ES-I3 (cell line): ENCODE data around the gene TUBGCP2.

Experiments
- H3K36me3 ChIP-seq: 2 replicates; pipeline ENCODE4 v1.6.1; 2013; ENCODE audit warnings: mild to moderate bottlenecking, low read length, control low read depth, moderate library complexity; ENCODE audit not compliant: insufficient read depth
- H3K4me1 ChIP-seq: 2 replicates; pipeline ENCODE4 v1.6.1; 2013; ENCODE audit warnings: mild to moderate bottlenecking, control low read depth, low read length; ENCODE audit not compliant: insufficient read depth
- H3K9ac ChIP-seq: 2 replicates; pipeline ENCODE4 v1.6.1; 2013; ENCODE audit warnings: low read depth, mild to moderate bottlenecking, low read length, moderate library complexity
- H3K9me3 ChIP-seq: 2 replicates; pipeline ENCODE4 v1.6.1; 2013; ENCODE audit warnings: mild to moderate bottlenecking, low read length, moderate library complexity; ENCODE audit not compliant: control insufficient read depth, insufficient read depth

TUBGCP2 gene

GRCh38 chr10:133289761-133290160 is 18.9 kb downstream of the TUBGCP2 start:
- Histone ChIP-seq H3K36me3 (peaks cover 13% of the 10 kb centered on the region), H3K9me3 (no peaks in the 10 kb centered on the region), H3K4me1 (no peaks in the 10 kb centered on the region), H3K9ac (no peak overlapping the region)

- Histone ChIP-seq H3K9me3 (no peaks in the 10 kb centered on the region), H3K36me3 (peaks cover 13% of the 10 kb centered on the region), H3K9ac (no peak overlapping the region), H3K4me1 (no peaks in the 10 kb centered on the region)
Measured at GRCh38 chr10:133287832-133288500, 20.7 kb downstream of the TUBGCP2 start.

GRCh38 chr10:133286366-133286765 is 22.3 kb downstream of the TUBGCP2 start:
- Histone ChIP-seq H3K9me3 (no peaks in the 10 kb centered on the region), H3K4me1 (no peaks in the 10 kb centered on the region), H3K9ac (no peak overlapping the region), H3K36me3 (peaks cover 7% of the 10 kb centered on the region)

- no peaks in the 10 kb centered on the region for H3K9me3 ChIP-seq
- H3K4me1 ChIP-seq: no peaks in the 10 kb centered on the region
- H3K36me3 ChIP-seq: peaks cover 5% of the 10 kb centered on the region
- no peak overlapping the region for H3K9ac ChIP-seq
Measured at GRCh38 chr10:133285217-133285616, 23.5 kb downstream of the TUBGCP2 start.

GRCh38 chr10:133283931-133284330 is 24.7 kb downstream of the TUBGCP2 start:
- Histone ChIP-seq H3K4me1 (no peaks in the 10 kb centered on the region), H3K9ac (no peak overlapping the region), H3K36me3 (peaks cover 9% of the 10 kb centered on the region), H3K9me3 (no peaks in the 10 kb centered on the region)

GRCh38 chr10:133282846-133283390 is 25.8 kb downstream of the TUBGCP2 start:
- no peaks in the 10 kb centered on the region for H3K9me3 ChIP-seq
- H3K36me3 ChIP-seq: peaks cover 4% of the 10 kb centered on the region
- no peaks in the 10 kb centered on the region; the same call in 1 of the 2 replicates for H3K4me1 ChIP-seq
- no peak overlapping the region for H3K9ac ChIP-seq

- Histone ChIP-seq H3K4me1 (no peaks in the 10 kb centered on the region; the same call in 1 of the 2 replicates), H3K9me3 (no peaks in the 10 kb centered on the region), H3K9ac (no peak overlapping the region), H3K36me3 (peaks cover 4% of the 10 kb centered on the region)
Measured at GRCh38 chr10:133281628-133282372, 26.9 kb downstream of the TUBGCP2 start.

GRCh38 chr10:133281084-133281483 is 27.6 kb downstream of the TUBGCP2 start:
- Histone ChIP-seq H3K4me1 (no peaks in the 10 kb centered on the region; the same call in 1 of the 2 replicates), H3K9me3 (no peaks in the 10 kb centered on the region), H3K9ac (no peak overlapping the region), H3K36me3 (peaks cover 4% of the 10 kb centered on the region; the same call in 1 of the 2 replicates)

- peaks cover 4% of the 10 kb centered on the region; the same call in 1 of the 2 replicates for H3K36me3 ChIP-seq
- H3K9me3 ChIP-seq: no peaks in the 10 kb centered on the region
- H3K4me1 ChIP-seq: no peaks in the 10 kb centered on the region; the same call in 1 of the 2 replicates
Measured at GRCh38 chr10:133280391-133281059, 28.1 kb downstream of the TUBGCP2 start.

GRCh38 chr10:133279326-133280226 is 29.1 kb downstream of the TUBGCP2 start:
- no peaks in the 10 kb centered on the region; the same call in 1 of the 2 replicates for H3K4me1 ChIP-seq
- no peaks in the 10 kb centered on the region for H3K9me3 ChIP-seq
- peaks cover 4% of the 10 kb centered on the region; the same call in 1 of the 2 replicates for H3K36me3 ChIP-seq
- H3K9ac ChIP-seq: no peak overlapping the region

More at GRCh38 chr10:133280391-133281059, 28.1 kb downstream of the TUBGCP2 start:
- H3K9ac ChIP-seq: no peak overlapping the region

GRCh38 chr10:133278577-133279265 is 30.0 kb downstream of the TUBGCP2 start:
- no peak overlapping the region for H3K9ac ChIP-seq
- no peaks in the 10 kb centered on the region; the same call in 1 of the 2 replicates for H3K4me1 ChIP-seq
- peaks cover 4% of the 10 kb centered on the region; the same call in 1 of the 2 replicates for H3K36me3 ChIP-seq
- no peaks in the 10 kb centered on the region for H3K9me3 ChIP-seq

GRCh38 chr10:133277993-133278576 is 30.6 kb downstream of the TUBGCP2 start:
- Histone ChIP-seq H3K4me1 (no peaks in the 10 kb centered on the region; the same call in 1 of the 2 replicates), H3K9me3 (no peaks in the 10 kb centered on the region), H3K36me3 (peaks cover 4% of the 10 kb centered on the region; the same call in 1 of the 2 replicates), H3K9ac (no peak overlapping the region)
